ENCODE results near the gene CAMK2B. TPM values are rescaled to one million over a fixed set of nuclear protein-coding genes. Genes with fewer than 3 reads are reported as not detected.

Gene CAMK2B
- total RNA-seq, 1 experiment from 2014 or later: 0.34 TPM

DNA sequence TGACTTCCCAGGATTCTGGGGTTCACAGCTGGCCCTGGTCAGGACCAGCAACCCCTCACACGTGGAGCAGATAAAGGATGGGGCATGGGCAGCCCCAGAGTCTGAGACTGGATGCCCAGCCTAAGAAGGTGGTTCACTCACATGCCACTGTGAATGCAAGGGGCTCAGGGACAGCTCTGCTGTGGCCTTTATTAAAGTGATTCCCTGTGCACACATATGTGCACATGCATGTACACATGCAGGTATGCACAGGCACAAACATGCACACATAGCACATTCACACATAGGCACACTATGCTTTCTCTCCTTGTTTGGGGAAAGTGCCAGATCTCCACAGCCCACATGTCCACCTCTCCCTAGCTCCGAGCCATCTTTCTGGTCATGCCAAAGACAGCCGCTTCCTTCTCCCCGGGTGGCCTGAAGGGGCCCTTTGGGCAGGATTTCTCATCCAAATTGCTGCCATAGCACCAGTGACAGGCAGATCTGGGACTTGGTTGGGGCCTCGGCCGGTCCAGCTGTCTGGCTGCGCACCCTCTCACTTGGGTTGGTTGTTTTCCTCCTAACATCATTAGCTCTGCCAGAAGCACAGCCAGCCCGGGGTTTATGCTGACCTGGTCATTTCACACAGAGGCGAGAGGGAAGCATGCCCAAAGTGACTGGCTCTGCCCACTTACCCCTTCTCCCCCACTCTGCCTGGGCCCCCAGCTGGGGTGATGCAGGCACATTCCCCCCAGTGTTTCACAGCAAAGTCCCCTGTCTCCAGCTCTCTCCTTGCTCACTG, 137.6 kb downstream of the CAMK2B start:
- no peak for TF ChIP-seq ELF1 (IDR thresholded peaks at IDR 0.05; ENCODE audit: borderline replicate concordance, low read depth)
- TF ChIP-seq ZNF274 (IDR thresholded peaks at IDR 0.05; ENCODE audit: low read depth, low read length): no peak
- Histone ChIP-seq H3K4me1 (ENCODE audit: control insufficient read depth in 1 of 2, insufficient read depth in 2 of 2, low read length in 2 of 2) (peaks cover 18 to 19% of the 10 kb centered on the region in 2 experiments), H3K27ac (ENCODE audit: low read depth, low read length) (no peak overlapping the region), H3K27me3 (ENCODE audit: insufficient read depth, low read length) (no peaks in the 10 kb centered on the region), H3K9me3 (ENCODE audit: control insufficient read depth in 1 of 2, insufficient read depth in 1 of 2, low read depth in 1 of 2, low read length in 2 of 2) (peaks cover 3 to 7% of the 10 kb centered on the region in 2 experiments; a peak in 2 of 4 replicates), H3K79me2 (ENCODE audit: insufficient read depth, low read length) (no peaks in the 10 kb centered on the region), H4K20me1 (ENCODE audit: insufficient read depth) (no peaks in the 10 kb centered on the region), H3K4me3 (replicated peaks in 1 of 2; ENCODE audit: low read depth in 1 of 2, low read length in 2 of 2) (no peak overlapping the region), H2AFZ (ENCODE audit: low read depth, low read length, poor library complexity, severe bottlenecking) (no peak overlapping the region), H3K9me2 (ENCODE audit: insufficient read depth) (no peaks in the 10 kb centered on the region), H3K36me3 (ENCODE audit: control insufficient read depth in 1 of 2, insufficient read depth in 2 of 2, low read length in 2 of 2) (no peaks in the 10 kb centered on the region), H3K9ac (ENCODE audit: low read length) (no peak overlapping the region), H3K4me2 (ENCODE audit: low read length) (no peak overlapping the region)
- POLR2A ChIA-PET: no interaction called here
- intact Hi-C loops (cut with micrococcal nuclease): no loop called here
- ATAC-seq (no peak), DNase-seq (ENCODE audit: low read depth, low spot score) (no peak)
- CTCF ChIA-PET: no interaction called here
- RAD21 ChIA-PET (ENCODE audit: low non-redundant PET in 1 of 2, low total read pairs in 2 of 2, uncharacterized antibody in 2 of 2, unreplicated experiment in 2 of 2): no interaction called here
- BruUV-seq (replicated peaks): no TSS peak

DNA sequence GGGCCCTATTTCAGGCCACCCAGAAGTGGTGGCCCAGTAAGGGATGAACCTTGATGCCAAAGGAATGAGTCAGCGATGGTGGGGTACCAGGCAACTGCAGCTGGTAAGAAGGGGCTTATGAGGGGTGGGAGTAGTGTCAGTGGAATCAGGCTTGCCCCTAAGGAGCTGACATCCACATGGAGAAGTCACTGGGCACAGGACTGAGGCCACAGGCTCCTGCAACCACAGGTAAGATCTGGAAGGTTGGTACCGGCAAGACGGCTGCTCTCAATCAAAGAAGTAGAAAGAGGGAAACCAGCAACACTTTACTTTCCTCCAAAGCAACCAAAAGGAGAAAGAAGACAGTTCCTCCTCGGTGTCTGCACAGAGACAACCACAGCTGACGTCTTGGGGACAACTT, 138.7 kb downstream of the CAMK2B start:
- Histone ChIP-seq H3K27me3 (ENCODE audit: insufficient read depth, low read length) (no peaks in the 10 kb centered on the region), H3K27ac (ENCODE audit: low read depth, low read length) (no peak overlapping the region), H3K9me3 (ENCODE audit: control insufficient read depth in 1 of 2, insufficient read depth in 1 of 2, low read depth in 1 of 2, low read length in 2 of 2) (peaks cover 5 to 11% of the 10 kb centered on the region in 2 experiments; a peak in 2 of 4 replicates), H3K79me2 (ENCODE audit: insufficient read depth, low read length) (no peaks in the 10 kb centered on the region), H3K4me3 (replicated peaks in 1 of 2; ENCODE audit: low read depth in 1 of 2, low read length in 2 of 2) (no peak overlapping the region), H3K4me2 (ENCODE audit: low read length) (no peak overlapping the region), H4K20me1 (ENCODE audit: insufficient read depth) (no peaks in the 10 kb centered on the region), H3K36me3 (ENCODE audit: control insufficient read depth in 1 of 2, insufficient read depth in 2 of 2, low read length in 2 of 2) (no peaks in the 10 kb centered on the region), H2AFZ (ENCODE audit: low read depth, low read length, poor library complexity, severe bottlenecking) (no peak overlapping the region), H3K4me1 (ENCODE audit: control insufficient read depth in 1 of 2, insufficient read depth in 2 of 2, low read length in 2 of 2) (peaks cover 18 to 19% of the 10 kb centered on the region in 2 experiments), H3K9me2 (ENCODE audit: insufficient read depth) (no peaks in the 10 kb centered on the region), H3K9ac (ENCODE audit: low read length) (no peak overlapping the region)
- no TSS peak for BruUV-seq (replicated peaks)
- DNase-seq (ENCODE audit: low read depth, low spot score) (no peak), ATAC-seq (no peak)
- RAD21 ChIA-PET (ENCODE audit: low non-redundant PET in 1 of 2, low total read pairs in 2 of 2, uncharacterized antibody in 2 of 2, unreplicated experiment in 2 of 2): no interaction called here
- POLR2A ChIA-PET: no interaction called here
- intact Hi-C loops (cut with micrococcal nuclease): no loop called here
- CTCF ChIA-PET: no interaction called here
- TF ChIP-seq, protein P1, sequence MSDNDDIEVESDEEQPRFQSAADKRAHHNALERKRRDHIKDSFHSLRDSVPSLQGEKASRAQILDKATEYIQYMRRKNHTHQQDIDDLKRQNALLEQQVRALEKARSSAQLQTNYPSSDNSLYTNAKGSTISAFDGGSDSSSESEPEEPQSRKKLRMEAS (IDR thresholded peaks at IDR 0.05): no peak
- TF ChIP-seq ELF1 (IDR thresholded peaks at IDR 0.05; ENCODE audit: borderline replicate concordance, low read depth) (no peak), EZH2phosphoT487 (IDR thresholded peaks at IDR 0.05; ENCODE audit: borderline replicate concordance) (no peak), SRF (IDR thresholded peaks at IDR 0.05; ENCODE audit: low read depth) (no peak), TCF7L2 (IDR thresholded peaks at IDR 0.05; ENCODE audit: borderline replicate concordance, extremely low read depth, insufficient read depth, insufficient read length) (no peak), CEBPB (IDR thresholded peaks at IDR 0.05; ENCODE audit: low read depth) (no peak), SIN3A (IDR thresholded peaks at IDR 0.05; ENCODE audit: low read depth) (no peak), JUND (IDR thresholded peaks at IDR 0.05) (no peak), ZFX (IDR thresholded peaks at IDR 0.05) (no peak), POLR2A (IDR thresholded peaks at IDR 0.05; ENCODE audit: borderline replicate concordance, extremely low read depth, insufficient read depth, insufficient read length) (no peak), SP1 (IDR thresholded peaks at IDR 0.05; ENCODE audit: low read depth) (no peak), YY1 (IDR thresholded peaks at IDR 0.05; ENCODE audit: extremely low read depth, insufficient replicate concordance, low read depth, low read length) (no peak), EGR1 (IDR thresholded peaks at IDR 0.05; ENCODE audit: low read depth) (no peak), POLR2AphosphoS5 (IDR thresholded peaks at IDR 0.05; ENCODE audit: low read depth, low read length) (no peak), CBX3 (IDR thresholded peaks at IDR 0.05; ENCODE audit: low read depth) (no peak)
- TF ChIP-seq, protein P2, sequence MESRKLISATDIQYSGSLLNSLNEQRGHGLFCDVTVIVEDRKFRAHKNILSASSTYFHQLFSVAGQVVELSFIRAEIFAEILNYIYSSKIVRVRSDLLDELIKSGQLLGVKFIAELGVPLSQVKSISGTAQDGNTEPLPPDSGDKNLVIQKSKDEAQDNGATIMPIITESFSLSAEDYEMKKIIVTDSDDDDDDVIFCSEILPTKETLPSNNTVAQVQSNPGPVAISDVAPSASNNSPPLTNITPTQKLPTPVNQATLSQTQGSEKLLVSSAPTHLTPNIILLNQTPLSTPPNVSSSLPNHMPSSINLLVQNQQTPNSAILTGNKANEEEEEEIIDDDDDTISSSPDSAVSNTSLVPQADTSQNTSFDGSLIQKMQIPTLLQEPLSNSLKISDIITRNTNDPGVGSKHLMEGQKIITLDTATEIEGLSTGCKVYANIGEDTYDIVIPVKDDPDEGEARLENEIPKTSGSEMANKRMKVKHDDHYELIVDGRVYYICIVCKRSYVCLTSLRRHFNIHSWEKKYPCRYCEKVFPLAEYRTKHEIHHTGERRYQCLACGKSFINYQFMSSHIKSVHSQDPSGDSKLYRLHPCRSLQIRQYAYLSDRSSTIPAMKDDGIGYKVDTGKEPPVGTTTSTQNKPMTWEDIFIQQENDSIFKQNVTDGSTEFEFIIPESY (IDR thresholded peaks at IDR 0.05; ENCODE audit: extremely low read depth, insufficient replicate concordance, low read length): no peak
- TF ChIP-seq, protein P3, sequence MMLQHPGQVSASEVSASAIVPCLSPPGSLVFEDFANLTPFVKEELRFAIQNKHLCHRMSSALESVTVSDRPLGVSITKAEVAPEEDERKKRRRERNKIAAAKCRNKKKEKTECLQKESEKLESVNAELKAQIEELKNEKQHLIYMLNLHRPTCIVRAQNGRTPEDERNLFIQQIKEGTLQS (IDR thresholded peaks at IDR 0.05): no peak
